Stomach (tissue), 4 donors: Measurements from ENCODE around the gene NFKB2.
A peak's percentile ranks its signal among the peaks of the same experiment; 100 is the strongest.

ENCODE experiments used
- EP300 ChIP-seq: sonication (generic); formaldehyde crosslinking; IDR thresholded peaks from one replicate; pipeline ENCODE4 v1.6.1; 2017; ENCODE audit warnings: antibody characterized with exemption
- POLR2A ChIP-seq, 4 donors: fragments of 450-650 bp; IDR thresholded peaks; one replicate each; pipeline ENCODE4 v1.6.1; 2016; ENCODE audit warnings: antibody characterized with exemption in 4 of 4, control low read depth in 2 of 4, mild to moderate bottlenecking in 1 of 4, moderate library complexity in 1 of 4
- TF ChIP-seq, protein P1 (sequence below), 7 experiments: fragments of 450-650 bp in 4 of 7; fragments of 200-600 bp in 3 of 7; sonication (generic) in 3 of 7; IDR thresholded peaks; one replicate each; pipeline ENCODE4 v1.5.1; 2016 to 2019; ENCODE audit warnings: antibody characterized with exemption in 7 of 7, control low read depth in 2 of 7, mild to moderate bottlenecking in 1 of 7

DNA sequence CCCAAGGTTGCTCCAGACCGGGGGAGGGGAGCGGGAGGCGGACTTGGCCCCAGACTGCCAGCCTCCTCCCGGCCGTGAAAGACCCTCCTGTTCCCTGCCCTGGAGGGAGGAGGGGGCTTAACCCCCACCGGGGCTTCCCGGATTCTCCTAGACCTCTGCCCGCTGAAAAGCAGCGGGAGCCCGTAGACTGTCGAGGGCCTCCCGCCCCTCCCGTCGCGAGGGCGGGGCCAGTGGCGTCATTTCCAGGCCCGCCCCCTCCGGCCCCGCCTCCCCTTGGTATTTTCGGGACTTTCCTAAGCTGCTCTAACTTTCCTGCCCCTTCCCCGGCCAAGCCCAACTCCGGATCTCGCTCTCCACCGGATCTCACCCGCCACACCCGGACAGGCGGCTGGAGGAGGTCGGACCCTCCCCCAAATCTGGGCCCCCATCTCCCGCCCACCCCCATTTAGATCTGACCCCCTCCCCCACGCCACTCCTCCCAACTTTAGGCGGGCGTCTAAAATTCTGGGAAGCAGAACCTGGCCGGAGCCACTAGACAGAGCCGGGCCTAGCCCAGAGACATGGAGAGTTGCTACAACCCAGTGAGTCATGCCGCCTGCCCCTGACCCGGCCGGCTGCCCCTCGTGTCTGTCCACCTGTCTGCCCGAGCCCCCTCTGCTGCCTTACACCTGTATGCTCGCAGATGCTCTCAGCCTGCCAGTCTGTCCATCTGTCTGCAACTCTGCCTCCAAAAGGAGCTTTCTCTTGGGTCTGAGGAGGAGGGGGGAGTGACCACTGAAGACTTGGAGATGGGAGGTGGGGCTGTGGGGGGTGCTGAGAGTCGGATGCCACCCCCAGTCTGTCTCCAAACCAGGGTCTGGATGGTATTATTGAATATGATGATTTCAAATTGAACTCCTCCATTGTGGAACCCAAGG is at the start of gene NFKB2:
- TF ChIP-seq, protein P1, sequence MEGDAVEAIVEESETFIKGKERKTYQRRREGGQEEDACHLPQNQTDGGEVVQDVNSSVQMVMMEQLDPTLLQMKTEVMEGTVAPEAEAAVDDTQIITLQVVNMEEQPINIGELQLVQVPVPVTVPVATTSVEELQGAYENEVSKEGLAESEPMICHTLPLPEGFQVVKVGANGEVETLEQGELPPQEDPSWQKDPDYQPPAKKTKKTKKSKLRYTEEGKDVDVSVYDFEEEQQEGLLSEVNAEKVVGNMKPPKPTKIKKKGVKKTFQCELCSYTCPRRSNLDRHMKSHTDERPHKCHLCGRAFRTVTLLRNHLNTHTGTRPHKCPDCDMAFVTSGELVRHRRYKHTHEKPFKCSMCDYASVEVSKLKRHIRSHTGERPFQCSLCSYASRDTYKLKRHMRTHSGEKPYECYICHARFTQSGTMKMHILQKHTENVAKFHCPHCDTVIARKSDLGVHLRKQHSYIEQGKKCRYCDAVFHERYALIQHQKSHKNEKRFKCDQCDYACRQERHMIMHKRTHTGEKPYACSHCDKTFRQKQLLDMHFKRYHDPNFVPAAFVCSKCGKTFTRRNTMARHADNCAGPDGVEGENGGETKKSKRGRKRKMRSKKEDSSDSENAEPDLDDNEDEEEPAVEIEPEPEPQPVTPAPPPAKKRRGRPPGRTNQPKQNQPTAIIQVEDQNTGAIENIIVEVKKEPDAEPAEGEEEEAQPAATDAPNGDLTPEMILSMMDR (IDR thresholded peaks at IDR 0.05), result no peak
- TF ChIP-seq EP300 (peak; percentile 46), POLR2A (IDR thresholded peaks at IDR 0.05) (peak in 1 of 4 donors; percentile 18)
